C1 segment of cervical spinal cord (tissue), 14 donors: Measurements from ENCODE around the gene GPN2.
A peak's percentile ranks its signal among the peaks of the same experiment; 100 is the strongest.
"Not testable (repeated sequence)": the region's sequence is repeated elsewhere in the genome, so short reads cannot be mapped to it uniquely, and the experiment has no call there.

Experiments
- DNase-seq, 14 donors: peaks; one replicate each; lab custom pipeline; 2025; lab: John Stamatoyannopoulos, UW

Gene GPN2

GRCh38 chr1:26858160-26858559 is 31.9 kb downstream of the GPN2 start:
- no peak for DNase-seq

- no peak for DNase-seq
These were observed 32.5 kb downstream of the GPN2 start for GRCh38 chr1:26857473-26858060.

GRCh38 chr1:26856604-26857469 is 33.2 kb downstream of the GPN2 start:
- DNase-seq = no peak

GRCh38 chr1:26856181-26856580 is 33.9 kb downstream of the GPN2 start:
- peak in 1 of 14 donors; percentile 58 for DNase-seq

- DNase-seq = peak in 1 of 14 donors; percentile 53
These were observed 34.4 kb downstream of the GPN2 start for GRCh38 chr1:26855636-26856035.

- no peak for DNase-seq
These were observed 35.2 kb downstream of the GPN2 start for GRCh38 chr1:26854906-26855305.

- no peak for DNase-seq
These were observed 36.5 kb downstream of the GPN2 start for GRCh38 chr1:26853600-26853999.

GRCh38 chr1:26853156-26853555 is 36.9 kb downstream of the GPN2 start:
- DNase-seq = peak in 10 of 14 donors; percentile 14 to 57 (median 43)

GRCh38 chr1:26852701-26853100 is 37.4 kb downstream of the GPN2 start:
- no peak for DNase-seq

- DNase-seq = no peak
These were observed 38.9 kb downstream of the GPN2 start for GRCh38 chr1:26851106-26851684.

GRCh38 chr1:26848941-26849774 is 40.9 kb downstream of the GPN2 start:
- peak in 2 of 14 donors; percentile 15 to 69 for DNase-seq

- DNase-seq = no peak
These were observed 41.6 kb downstream of the GPN2 start for GRCh38 chr1:26848499-26848898.

GRCh38 chr1:26847826-26848225 is 42.3 kb downstream of the GPN2 start:
- DNase-seq = not testable (repeated sequence)

GRCh38 chr1:26844424-26845196 is 45.5 kb downstream of the GPN2 start:
- DNase-seq = peak in 1 of 14 donors; percentile 12

GRCh38 chr1:26839779-26840178 is 50.3 kb downstream of the GPN2 start:
- DNase-seq = no peak

GRCh38 chr1:26839339-26839722 is 50.8 kb downstream of the GPN2 start:
- DNase-seq = no peak

GRCh38 chr1:26838474-26839338 is 51.4 kb downstream of the GPN2 start:
- DNase-seq = no peak

- DNase-seq = not testable (repeated sequence)
These were observed 52.4 kb downstream of the GPN2 start for GRCh38 chr1:26837665-26838064.

- no peak for DNase-seq
These were observed 56.4 kb downstream of the GPN2 start for GRCh38 chr1:26833432-26834405.
